ENCODE data around the gene POTEC.
"Not testable (repeated sequence)": the region's sequence is repeated elsewhere in the genome, so short reads cannot be mapped to it uniquely, and the experiment has no call there.

Gene POTEC

GRCh38 chr18:14543446-14543964 is at the start of gene POTEC:
TSS of gene POTEC (minus strand) at chr18:14543600. CDS start at chr18:14543146, 454 bp downstream.
- not testable (repeated sequence) for H3K9me3 Mint-ChIP-seq; DNase-seq; H3K4me1 Mint-ChIP-seq; H3K4me3 Mint-ChIP-seq; ATAC-seq (replicated peaks); H3K36me3 Mint-ChIP-seq; H3K27me3 Mint-ChIP-seq
- peak within 1 kb of the TSS; percentile 42 for H3K27ac Mint-ChIP-seq

- no peak overlapping the region for H3K4me3 Mint-ChIP-seq
- ATAC-seq (replicated peaks) = no peak
- H3K36me3 Mint-ChIP-seq = no peaks in the 10 kb centered on the region
- no peak overlapping the region for H3K27ac Mint-ChIP-seq
- H3K27me3 Mint-ChIP-seq = no peaks in the 10 kb centered on the region
- H3K4me1 Mint-ChIP-seq = no peaks in the 10 kb centered on the region
- peaks cover 0 to 2% of the 10 kb centered on the region in 2 donors for H3K9me3 Mint-ChIP-seq
- DNase-seq = no peak
Measured at GRCh38 chr18:14577971-14578370, 34.6 kb upstream of the POTEC start.

- not testable (repeated sequence) for H3K4me1 Mint-ChIP-seq; H3K9me3 Mint-ChIP-seq; H3K4me3 Mint-ChIP-seq; H3K27me3 Mint-ChIP-seq; DNase-seq; ATAC-seq (replicated peaks); H3K36me3 Mint-ChIP-seq; H3K27ac Mint-ChIP-seq
Measured at GRCh38 chr18:14559502-14559901, 16.1 kb upstream of the POTEC start.

GRCh38 chr18:14531659-14532058 is 11.7 kb downstream of the POTEC start:
- H3K27me3 Mint-ChIP-seq; ATAC-seq (replicated peaks); H3K9me3 Mint-ChIP-seq: not testable (repeated sequence)

DNA sequence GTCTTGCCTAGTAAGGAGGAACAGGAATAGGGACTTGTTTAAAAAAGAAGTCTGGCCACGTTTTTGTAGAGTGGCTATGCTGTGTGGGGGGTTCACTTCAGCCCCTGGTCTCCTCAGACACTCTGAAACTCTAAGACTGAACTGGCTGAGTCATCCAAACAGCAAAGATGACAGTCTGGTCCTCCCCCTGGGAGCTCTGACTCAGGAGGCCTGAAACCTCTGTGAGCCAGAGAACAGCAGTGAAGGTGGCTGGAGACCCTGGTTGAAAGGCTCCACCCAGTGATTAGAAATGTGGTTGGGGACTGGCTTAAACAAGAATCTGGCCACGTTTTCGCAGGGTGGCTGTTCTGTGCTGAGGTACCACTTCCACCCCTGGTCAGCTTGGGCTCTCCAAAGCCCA is 32.7 kb downstream of the POTEC start:
- not testable (repeated sequence) for H3K4me3 Mint-ChIP-seq

More at GRCh38 chr18:14531659-14532058, 11.7 kb downstream of the POTEC start:
- not testable (repeated sequence) for DNase-seq, H3K27ac Mint-ChIP-seq, H3K4me3 Mint-ChIP-seq, H3K36me3 Mint-ChIP-seq, H3K4me1 Mint-ChIP-seq

GRCh38 chr18:14503691-14504090 is 39.7 kb downstream of the POTEC start:
- not testable (repeated sequence) for H3K9me3 Mint-ChIP-seq; H3K27ac Mint-ChIP-seq; H3K4me1 Mint-ChIP-seq; DNase-seq; H3K4me3 Mint-ChIP-seq; ATAC-seq (replicated peaks); H3K27me3 Mint-ChIP-seq; H3K36me3 Mint-ChIP-seq

More for the DNA sequence above, 32.7 kb downstream of the POTEC start:
- not testable (repeated sequence) for ATAC-seq (replicated peaks); H3K27ac Mint-ChIP-seq; H3K9me3 Mint-ChIP-seq; H3K27me3 Mint-ChIP-seq; DNase-seq; H3K4me1 Mint-ChIP-seq; H3K36me3 Mint-ChIP-seq

- not testable (repeated sequence) for ATAC-seq (replicated peaks); H3K27ac Mint-ChIP-seq; H3K9me3 Mint-ChIP-seq; H3K27me3 Mint-ChIP-seq; H3K4me1 Mint-ChIP-seq; DNase-seq; H3K4me3 Mint-ChIP-seq; H3K36me3 Mint-ChIP-seq
Measured at GRCh38 chr18:14501894-14502293, 41.5 kb downstream of the POTEC start.

GRCh38 chr18:14489256-14490014 is 54.0 kb downstream of the POTEC start:
- H3K4me3 Mint-ChIP-seq; H3K36me3 Mint-ChIP-seq; ATAC-seq (replicated peaks); H3K9me3 Mint-ChIP-seq; H3K27me3 Mint-ChIP-seq; H3K27ac Mint-ChIP-seq; DNase-seq; H3K4me1 Mint-ChIP-seq: not testable (repeated sequence)

GRCh38 chr18:14488789-14489188 is 54.6 kb downstream of the POTEC start:
- H3K27ac Mint-ChIP-seq; H3K27me3 Mint-ChIP-seq; ATAC-seq (replicated peaks); H3K4me3 Mint-ChIP-seq; H3K4me1 Mint-ChIP-seq; H3K36me3 Mint-ChIP-seq; H3K9me3 Mint-ChIP-seq; DNase-seq: not testable (repeated sequence)

GRCh38 chr18:14486926-14487580 is 56.3 kb downstream of the POTEC start:
- not testable (repeated sequence) for DNase-seq; ATAC-seq (replicated peaks); H3K9me3 Mint-ChIP-seq; H3K27me3 Mint-ChIP-seq; H3K36me3 Mint-ChIP-seq; H3K4me3 Mint-ChIP-seq; H3K27ac Mint-ChIP-seq; H3K4me1 Mint-ChIP-seq

DNA sequence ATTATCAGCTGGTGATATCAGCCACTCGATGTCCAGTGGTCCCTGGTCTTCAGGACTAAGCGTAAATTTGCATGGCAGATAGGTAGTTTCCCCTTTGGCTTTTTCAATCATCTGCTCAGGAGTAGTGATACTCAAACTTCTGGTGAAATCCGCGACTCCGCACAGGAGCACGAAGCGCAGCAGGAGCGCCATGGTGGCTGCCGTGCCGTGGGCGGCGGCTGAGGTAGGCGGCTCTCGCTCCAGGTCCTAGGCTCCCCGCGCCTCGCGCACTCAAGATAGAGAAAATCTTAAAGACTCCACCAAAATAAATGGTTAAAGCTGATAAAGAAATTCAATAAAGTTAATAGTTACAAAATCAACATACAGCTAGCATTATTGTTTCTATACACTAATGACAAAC is 64.3 kb downstream of the POTEC start:
- not testable (repeated sequence) for H3K27ac Mint-ChIP-seq; H3K9me3 Mint-ChIP-seq; H3K4me3 Mint-ChIP-seq; H3K36me3 Mint-ChIP-seq; H3K4me1 Mint-ChIP-seq; ATAC-seq (replicated peaks); DNase-seq; H3K27me3 Mint-ChIP-seq

GRCh38 chr18:14475520-14475919 is 67.9 kb downstream of the POTEC start:
- DNase-seq; H3K27me3 Mint-ChIP-seq; H3K4me3 Mint-ChIP-seq; H3K36me3 Mint-ChIP-seq; ATAC-seq (replicated peaks); H3K9me3 Mint-ChIP-seq; H3K4me1 Mint-ChIP-seq; H3K27ac Mint-ChIP-seq: not testable (repeated sequence)

GRCh38 chr18:14474752-14475151 is 68.6 kb downstream of the POTEC start:
- not testable (repeated sequence) for ATAC-seq (replicated peaks); H3K36me3 Mint-ChIP-seq; DNase-seq; H3K27ac Mint-ChIP-seq; H3K4me1 Mint-ChIP-seq; H3K27me3 Mint-ChIP-seq; H3K9me3 Mint-ChIP-seq; H3K4me3 Mint-ChIP-seq

- H3K36me3 Mint-ChIP-seq; H3K9me3 Mint-ChIP-seq; H3K4me3 Mint-ChIP-seq; H3K27ac Mint-ChIP-seq; ATAC-seq (replicated peaks); H3K4me1 Mint-ChIP-seq; DNase-seq; H3K27me3 Mint-ChIP-seq: not testable (repeated sequence)
Measured at GRCh38 chr18:14474007-14474720, 69.2 kb downstream of the POTEC start.

Measured in stimulated activated naive B cell treated with anti-CD40 and anti-IgM and Interleukin-4, amounts not matched to agents 10 μg/mL and 1 μg/mL and 100 μg/mL, for 72 hours (primary cell).